ENCODE data around the gene AKR1E2.

- TF ChIP-seq POLR2A (IDR thresholded peaks at IDR 0.05): no peak
- no peak for TF ChIP-seq CTCF (IDR thresholded peaks at IDR 0.05)
These were observed 33.6 kb upstream of the AKR1E2 start for GRCh38 chr10:4792381-4792780.
